Measurements from ENCODE around the gene NEB.

GRCh38 chr2:151508519-151508918 lies 225.8 kb downstream of the NEB start:
- TF ChIP-seq CTCF (IDR thresholded peaks at IDR 0.05) (no peak), RAD21 (conservative IDR thresholded peaks at IDR 0.05 in 1 of 2, IDR thresholded peaks at IDR 0.05 in 1 of 2) (no peak), RFX5 (IDR thresholded peaks at IDR 0.05) (no peak), HEYL (CRISPR knock-in tag; IDR thresholded peaks at IDR 0.05) (no peak), RCOR1 (IDR thresholded peaks at IDR 0.05; ENCODE audit: low read depth, low read length) (no peak), PHF8 (IDR thresholded peaks at IDR 0.05; ENCODE audit: borderline replicate concordance, low read depth) (no peak), REST (IDR thresholded peaks at IDR 0.05) (no peak), NR3C1 (IDR thresholded peaks at IDR 0.05) (no peak), POLR2A (IDR thresholded peaks at IDR 0.05; ENCODE audit: low read length) (no peak), CEBPB (IDR thresholded peaks at IDR 0.05) (no peak), EP300 (IDR thresholded peaks at IDR 0.05) (no peak), RNF2 (IDR thresholded peaks at IDR 0.05; ENCODE audit: borderline replicate concordance, low read depth) (no peak)
- TF ChIP-seq, protein P1, sequence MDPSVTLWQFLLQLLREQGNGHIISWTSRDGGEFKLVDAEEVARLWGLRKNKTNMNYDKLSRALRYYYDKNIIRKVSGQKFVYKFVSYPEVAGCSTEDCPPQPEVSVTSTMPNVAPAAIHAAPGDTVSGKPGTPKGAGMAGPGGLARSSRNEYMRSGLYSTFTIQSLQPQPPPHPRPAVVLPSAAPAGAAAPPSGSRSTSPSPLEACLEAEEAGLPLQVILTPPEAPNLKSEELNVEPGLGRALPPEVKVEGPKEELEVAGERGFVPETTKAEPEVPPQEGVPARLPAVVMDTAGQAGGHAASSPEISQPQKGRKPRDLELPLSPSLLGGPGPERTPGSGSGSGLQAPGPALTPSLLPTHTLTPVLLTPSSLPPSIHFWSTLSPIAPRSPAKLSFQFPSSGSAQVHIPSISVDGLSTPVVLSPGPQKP (IDR thresholded peaks at IDR 0.05; ENCODE audit: low read depth, low read length) = no peak
